H1 (cell line): Measurements from ENCODE around the gene ZBTB8B. TPM values are rescaled to one million over a fixed set of nuclear protein-coding genes. Genes with fewer than 3 reads are reported as not detected.

Experiments used
- CTCF ChIA-PET: fragments of 300-600 bp; sonication (Branson Sonifier 250); formaldehyde crosslinking; loops from one replicate; lab custom pipeline; 2021; ENCODE audit not compliant: partially characterized antibody; lab: Charles Lee
- POLR2A ChIA-PET: fragments of 300-600 bp; sonication (Branson Sonifier 250); formaldehyde crosslinking; loops from one replicate; lab custom pipeline; 2021; ENCODE audit warnings: inconsistent platforms; ENCODE audit not compliant: partially characterized antibody; lab: Charles Lee
- DNase-seq, 2 experiments: peaks; one replicate each; pipeline versions ENCODE4 v3.0.0 to v3.0.0-alpha.2; 2010 to 2022; ENCODE audit warnings: low spot score in 2 of 2, low read depth in 1 of 2, mixed read lengths in 1 of 2
- FAIRE-seq: peaks from 2 replicates; lab custom pipeline; 2011; peaks lifted over from hg19 to GRCh38; lab: Jason Lieb, UNC
- H2AFZ ChIP-seq: 2 replicates; pipeline ENCODE4 v1.8.1; 2012; ENCODE audit warnings: low read length, inconsistent platforms
- H2AK5ac ChIP-seq: 2 replicates; pipeline ENCODE4 v1.6.1; 2013; ENCODE audit warnings: low read depth, low read length
- H2BK120ac ChIP-seq: replicated peaks from 2 replicates; pipeline ENCODE3; 2013; ENCODE audit warnings: low read depth, low read length, inconsistent platforms
- H2BK12ac ChIP-seq: 2 replicates; pipeline ENCODE4 v1.6.1; 2013; ENCODE audit warnings: low read depth, low read length
- H2BK15ac ChIP-seq: 2 replicates; pipeline ENCODE4 v1.6.1; 2013; ENCODE audit warnings: low read length
- H2BK20ac ChIP-seq: 2 replicates; pipeline ENCODE4 v1.6.1; 2013; ENCODE audit warnings: low read length
- H2BK5ac ChIP-seq: 2 replicates; pipeline ENCODE4 v1.6.1; 2013; ENCODE audit warnings: low read depth, low read length
- H3K14ac ChIP-seq: 2 replicates; pipeline ENCODE4 v1.6.1; 2013; ENCODE audit warnings: inconsistent platforms; ENCODE audit not compliant: insufficient read length
- H3K18ac ChIP-seq: 2 replicates; pipeline ENCODE4 v1.6.1; 2013; ENCODE audit warnings: low read length; ENCODE audit errors: extremely low read depth
- H3K23ac ChIP-seq: 2 replicates; pipeline ENCODE4 v1.6.1; 2013; ENCODE audit warnings: inconsistent platforms; ENCODE audit not compliant: insufficient read length
- H3K23me2 ChIP-seq: 2 replicates; pipeline ENCODE4 v1.6.1; 2013; ENCODE audit warnings: low read depth, low read length
- H3K27ac ChIP-seq: 2 replicates; pipeline ENCODE4 v1.6.1; 2011; ENCODE audit warnings: low read depth, low read length, inconsistent platforms
- H3K27me3 ChIP-seq, 4 experiments: replicated peaks in 1 of 4; 1 replicate in 1 of 4; 2 replicates in 3 of 4; pipeline versions ENCODE4 v1.6.1 to v1.8.1; 2011 to 2013; ENCODE audit warnings: low read length in 3 of 4, mild to moderate bottlenecking in 3 of 4, inconsistent platforms in 2 of 4, mixed read lengths in 2 of 4, moderate library complexity in 1 of 4; ENCODE audit not compliant: control insufficient read depth in 3 of 4, insufficient read depth in 3 of 4; ENCODE audit errors: extremely low read depth in 1 of 4
- H3K36me3 ChIP-seq, 4 experiments: 2 replicates each; pipeline versions ENCODE4 v1.6.1 to v1.8.1; 2011 to 2013; ENCODE audit warnings: mild to moderate bottlenecking in 4 of 4, low read length in 3 of 4, moderate library complexity in 2 of 4, control low read depth in 1 of 4, inconsistent platforms in 1 of 4; ENCODE audit not compliant: insufficient read depth in 4 of 4, control insufficient read depth in 2 of 4
- H3K4ac ChIP-seq: replicated peaks from 2 replicates; pipeline ENCODE3; 2013; ENCODE audit warnings: low read length, low read depth, mixed read lengths, inconsistent platforms; ENCODE audit not compliant: insufficient read length
- H3K4me1 ChIP-seq, 4 experiments: replicated peaks in 1 of 4; 1 replicate in 1 of 4; 2 replicates in 3 of 4; pipeline versions ENCODE4 v1.6.1 to v1.8.1; 2011 to 2013; ENCODE audit warnings: low read length in 3 of 4, inconsistent platforms in 2 of 4, mixed read lengths in 1 of 4; ENCODE audit not compliant: insufficient read depth in 4 of 4, control insufficient read depth in 3 of 4
- H3K4me2 ChIP-seq, 2 experiments: 2 replicates each; pipeline versions ENCODE4 v1.6.1 to v1.8.1; 2011 to 2013; ENCODE audit warnings: low read depth in 2 of 2, low read length in 2 of 2, control low read depth in 1 of 2, inconsistent platforms in 1 of 2, mild to moderate bottlenecking in 1 of 2; ENCODE audit not compliant: insufficient read depth in 1 of 2
- H3K4me3 ChIP-seq, 4 experiments: fragments of 200-600, 300-600 bp in 1 of 4; sonication (generic), shearing (Covaris generic), sonication (Bioruptor Twin) in 1 of 4; 2 replicates each; pipeline versions ENCODE4 v1.5.1 to v1.8.1; 2011 to 2016; ENCODE audit warnings: low read length in 4 of 4, low read depth in 3 of 4, control low read depth in 2 of 4, inconsistent platforms in 2 of 4, mild to moderate bottlenecking in 2 of 4, mixed read lengths in 1 of 4, moderate library complexity in 1 of 4; ENCODE audit not compliant: insufficient read depth in 2 of 4; ENCODE audit errors: extremely low read depth in 1 of 4
- H3K56ac ChIP-seq: replicated peaks from 2 replicates; pipeline ENCODE3; 2013; ENCODE audit warnings: low read depth, mild to moderate bottlenecking, mixed read lengths, low read length, inconsistent platforms; ENCODE audit not compliant: insufficient read length
- H3K79me1 ChIP-seq: 2 replicates; pipeline ENCODE4 v1.6.1; 2013; ENCODE audit warnings: low read depth, low read length, control low read depth
- H3K79me2 ChIP-seq, 2 experiments: 2 replicates each; pipeline versions ENCODE4 v1.6.1 to v1.8.1; 2012 to 2013; ENCODE audit warnings: low read length in 2 of 2, mild to moderate bottlenecking in 2 of 2, inconsistent platforms in 1 of 2; ENCODE audit not compliant: insufficient read depth in 2 of 2, control insufficient read depth in 1 of 2
- H3K9ac ChIP-seq, 4 experiments: replicated peaks in 1 of 4; 1 replicate in 1 of 4; 2 replicates in 3 of 4; pipeline versions ENCODE4 v1.6.1 to v1.8.1; 2011 to 2013; ENCODE audit warnings: low read depth in 3 of 4, low read length in 3 of 4, control low read depth in 2 of 4, mild to moderate bottlenecking in 2 of 4, moderate library complexity in 2 of 4, inconsistent platforms in 1 of 4; ENCODE audit errors: extremely low read depth in 1 of 4
- H3K9me3 ChIP-seq, 2 experiments: 2 replicates each; pipeline versions ENCODE4 v1.6.1 to v1.8.1; 2012 to 2013; ENCODE audit warnings: mild to moderate bottlenecking in 2 of 2, moderate library complexity in 2 of 2, control low read depth in 1 of 2, inconsistent platforms in 1 of 2, low read depth in 1 of 2, low read length in 1 of 2, mixed read lengths in 1 of 2; ENCODE audit not compliant: insufficient read depth in 2 of 2
- H4K20me1 ChIP-seq, 2 experiments: replicated peaks in 1 of 2; 2 replicates each; pipeline versions ENCODE3 to v1.8.1; 2011 to 2013; ENCODE audit warnings: inconsistent platforms in 2 of 2, low read length in 2 of 2, mild to moderate bottlenecking in 1 of 2; ENCODE audit not compliant: insufficient read depth in 2 of 2, control insufficient read depth in 1 of 2
- H4K5ac ChIP-seq: 2 replicates; pipeline ENCODE4 v1.6.1; 2013; ENCODE audit warnings: low read length, low read depth, mixed read lengths, inconsistent platforms; ENCODE audit not compliant: insufficient read length
- H4K8ac ChIP-seq: 2 replicates; pipeline ENCODE4 v1.8.0; 2013; ENCODE audit warnings: mild to moderate bottlenecking, moderate library complexity, low read length, inconsistent platforms; ENCODE audit not compliant: insufficient read depth; ENCODE audit errors: extremely low read depth
- H4K91ac ChIP-seq: replicated peaks from 2 replicates; pipeline ENCODE3; 2013; ENCODE audit warnings: low read length, mixed read lengths, inconsistent platforms; ENCODE audit not compliant: insufficient read length
- EZH2 ChIP-seq: fragments of 200-600 bp; sonication (generic); IDR thresholded peaks from 2 replicates; pipeline ENCODE4 v1.7.1; 2012; ENCODE audit warnings: low read depth, mild to moderate bottlenecking, moderate library complexity, low read length, inconsistent platforms; ENCODE audit not compliant: severe bottlenecking
- NANOG ChIP-seq: IDR thresholded peaks from 2 replicates; pipeline ENCODE4 v1.6.1; 2011; ENCODE audit warnings: low read length, low read depth, mild to moderate bottlenecking, inconsistent platforms; ENCODE audit not compliant: insufficient read depth, poor library complexity, severe bottlenecking
- SIN3A ChIP-seq, 2 experiments: IDR thresholded peaks in 1 of 2; conservative IDR thresholded peaks in 1 of 2; 2 replicates each; pipeline ENCODE4 v1.6.1; 2011 to 2012; ENCODE audit warnings: low read length in 2 of 2, improper control_type of control experiment in 1 of 2, low read depth in 1 of 2, mild to moderate bottlenecking in 1 of 2
- SP4 ChIP-seq: IDR thresholded peaks from 2 replicates; pipeline ENCODE4 v1.6.1; 2012; ENCODE audit warnings: low read length, inconsistent platforms
- TCF12 ChIP-seq: IDR thresholded peaks from 2 replicates; pipeline ENCODE4 v1.6.1; 2011; ENCODE audit warnings: low read depth, mild to moderate bottlenecking, low read length
- YY1 ChIP-seq: IDR thresholded peaks from 2 replicates; pipeline ENCODE4 v1.6.1; 2011; ENCODE audit warnings: low read depth, mild to moderate bottlenecking, low read length
- ZNF274 ChIP-seq: IDR thresholded peaks from 2 replicates; pipeline ENCODE4 v1.7.0; 2012; ENCODE audit warnings: low read length, borderline replicate concordance; ENCODE audit errors: extremely low read depth
- WGBS, 2 experiments: shearing (Covaris generic) in 1 of 2; methylation state at CpG; one replicate each; pipeline versions ENCODE4 v1.1.6 to v1.1.7; 2013 to 2015; ENCODE audit warnings: low lambda C conversion rate in 2 of 2, mixed read lengths in 2 of 2, inconsistent platforms in 1 of 2, low coverage in 1 of 2, missing lambda C conversion rate in 1 of 2; ENCODE audit not compliant: insufficient replicate concordance in 2 of 2, insufficient coverage in 1 of 2, insufficient read length in 1 of 2; ENCODE audit errors: extremely low coverage in 1 of 2, missing lambda C conversion rate in 1 of 2; 5-methylcytosine and 5-hydroxymethylcytosine counted together
- long read RNA-seq, 2 experiments: library from RNA in 1 of 2; library from capped mRNA in 1 of 2; stranded (forward); transcript quantifications; one replicate each; pipeline ENCODE4 v2.0.0, GENCODE V29; 2021; ENCODE audit warnings: inconsistent platforms in 1 of 2
- polyA minus RNA-seq, 3 experiments: library from RNA; depleted of rRNA, polyadenylated mRNA; stranded (reverse); fragments of >200 nt; gene quantifications; 1 replicate in 2 of 3; 2 replicates in 1 of 3; pipeline ENCODE4 v1.2.3, GENCODE V29; 2011
- polyA plus RNA-seq, 7 experiments: library from polyadenylated mRNA; depleted of rRNA in 3 of 7; stranded (reverse) in 5 of 7; unstranded in 2 of 7; fragments of >200 nt in 5 of 7; fragments of 200-250 nt in 2 of 7; gene quantifications; 1 replicate in 5 of 7; 2 replicates in 1 of 7; 4 replicates in 1 of 7; pipeline versions ENCODE4 v1.2.1 to v1.2.3, GENCODE V29; 2011 to 2013; ENCODE audit warnings: missing spikeins in 2 of 7, mixed read lengths in 2 of 7
- total RNA-seq: library from RNA; stranded (reverse); fragmentation: NEBNext Ultra II Directional; extraction: Animal tissue kit (Norgen Biotek cat#: 25700); gene quantifications from 2 replicates; pipeline ENCODE4 v1.2.1, GENCODE V29; 2021

ZBTB8B gene
- 3.5 and 3.7 TPM in 2 replicates for total RNA-seq
- 1.2 and 1.3 TPM in 2 replicates for polyA plus RNA-seq (2011; rRNA removed)
- polyA plus RNA-seq (2011; cell fraction: cytosol; rRNA removed) = 1.5 TPM
- polyA plus RNA-seq (2011; cell fraction: nucleus; rRNA removed) = 1.6 TPM
- polyA plus RNA-seq (2012, experiment 1 of 2) = 1.5 to 2.7 TPM (median 2.0 TPM) in 4 replicates
- polyA plus RNA-seq (2012, experiment 2 of 2) = 0.54 TPM
- polyA plus RNA-seq (2013, experiment 1 of 2) = 1.7 TPM
- 1.6 TPM for polyA plus RNA-seq (2013, experiment 2 of 2)
- polyA minus RNA-seq (2011; rRNA and poly(A)+ RNA removed) = 2.8 and 3.0 TPM in 2 replicates
- polyA minus RNA-seq (2011; cell fraction: cytosol; rRNA and poly(A)+ RNA removed) = 1.7 TPM
- 2.3 TPM for polyA minus RNA-seq (2011; cell fraction: nucleus; rRNA and poly(A)+ RNA removed)
- long read RNA-seq, experiment 1, partial matches to known transcripts = 0 of 2 reads
- long read RNA-seq, experiment 1, other reads (novel, unspliced or antisense) = 2 of 2 reads
- long read RNA-seq, experiment 2 = 0 reads

- CTCF ChIA-PET = interaction anchor here (0.6 to 1.7 kb wide), 5 partner anchors 16 to 673 kb away, joined by 3 to 7 read pairs (median 3); no protein-coding TSS in a partner anchor
- no peak within 1 kb of the TSS for H3K14ac ChIP-seq
- 0 out of 2 replicates have a peak within 1 kb of the TSS, but pooled peaks have one; percentile 11 for H2AK5ac ChIP-seq
- H3K4me1 ChIP-seq = peaks cover 0 to 4% (median 2%) of the 10 kb centered on the region in 4 experiments; a peak in 2 of 7 replicates
- no peaks in the 10 kb centered on the region for H3K36me3 ChIP-seq
- H3K27ac ChIP-seq = no peak within 1 kb of the TSS
- H2BK12ac ChIP-seq = no peak within 1 kb of the TSS
- H3K23me2 ChIP-seq = peaks cover 12% of the 10 kb centered on the region
- no peak within 1 kb of the TSS for H3K56ac ChIP-seq
- H2BK15ac ChIP-seq = 0 out of 2 replicates have a peak within 1 kb of the TSS, but pooled peaks have one; percentile 0
- H3K79me1 ChIP-seq = no peaks in the 10 kb centered on the region
- peak within 1 kb of the TSS in 3 of 4 experiments; percentile 1 to 59 (median 10); a peak in 4 of 7 replicates for H3K9ac ChIP-seq
- no peak within 1 kb of the TSS for H2BK120ac ChIP-seq
- peak within 1 kb of the TSS; percentile 48; the same call in 1 of the 2 replicates for H3K18ac ChIP-seq
- no peak within 1 kb of the TSS for H2BK20ac ChIP-seq
- 2% methylated on average over 55 of the region's 66 CpGs; no CpG with 5 or more reads in 1 of the 2 experiments for WGBS, 2 experiments
- POLR2A ChIA-PET = interaction anchor here (0.8 to 1.4 kb wide), 8 partner anchors 16 to 297 kb away, joined by 3 to 4 read pairs (median 3); partner anchors contain the start of genes MARCKSL1, RBBP4 and ZBTB8OS
- no peak within 1 kb of the TSS for H3K4ac ChIP-seq
- peaks cover 0 to 3% of the 10 kb centered on the region in 2 experiments for H4K20me1 ChIP-seq
- peak within 1 kb of the TSS; percentile 72 to 86 (median 82) for H3K4me3 ChIP-seq
- FAIRE-seq (peak; percentile 98), DNase-seq (peak; percentile 94 to 98)
- no peaks in the 10 kb centered on the region for H3K27me3 ChIP-seq
- H3K4me2 ChIP-seq = peak within 1 kb of the TSS; percentile 90 to 100
- H4K91ac ChIP-seq = peak within 1 kb of the TSS; percentile 57
- H3K9me3 ChIP-seq = no peaks in the 10 kb centered on the region; a peak in 1 of 4 replicates
- peak within 1 kb of the TSS; percentile 28 for H2AFZ ChIP-seq
- H3K79me2 ChIP-seq = peaks cover 0 to 7% of the 10 kb centered on the region in 2 experiments; a peak in 1 of 4 replicates
- H4K8ac ChIP-seq = no peak within 1 kb of the TSS
- H3K23ac ChIP-seq = peak within 1 kb of the TSS; percentile 4
- H4K5ac ChIP-seq = peak within 1 kb of the TSS; percentile 30
- no peak within 1 kb of the TSS for H2BK5ac ChIP-seq
- TF ChIP-seq NANOG (no peak), SP4 (peak; percentile 72; the same call in 1 of the 2 replicates), SIN3A (conservative IDR thresholded peaks at IDR 0.05 in 1 of 2, IDR thresholded peaks at IDR 0.05 in 1 of 2; ENCODE audit: low read depth in 1 of 2, low read length in 2 of 2) (peak in 1 of 2 experiments; percentile 57; a peak in 1 of 4 replicates), YY1 (peak; percentile 91), ZNF274 (no peak), EZH2 (no peak), TCF12 (no peak)
Measured at GRCh38 chr1:32464716-32465577, at the start of gene ZBTB8B. Gene ZBTB8B, plus strand, starts transcription at chr1:32465072. Its CDS starts 5,553 bp downstream, at chr1:32470625.
